Subcutaneous abdominal adipose tissue (tissue), 5 donors: ENCODE measurements around the gene NLRC5.

Experiments
- H3K27ac ChIP-seq: one replicate; pipeline ENCODE4 v1.7.0; 2013; ENCODE audit warnings: low read depth, mild to moderate bottlenecking, inconsistent platforms, low read length, moderate library complexity
- H3K27me3 ChIP-seq, 5 donors: one replicate each; pipeline ENCODE4 v1.7.0; 2013; ENCODE audit warnings: low read length in 5 of 5, inconsistent platforms in 1 of 5; ENCODE audit not compliant: control insufficient read depth in 5 of 5, insufficient read depth in 4 of 5
- H3K36me3 ChIP-seq, 5 donors: one replicate each; pipeline ENCODE4 v1.7.0; 2013; ENCODE audit warnings: low read length in 5 of 5; ENCODE audit not compliant: control insufficient read depth in 5 of 5, insufficient read depth in 5 of 5
- H3K4me1 ChIP-seq, 5 donors: one replicate each; pipeline ENCODE4 v1.7.0; 2013; ENCODE audit warnings: low read length in 5 of 5, mild to moderate bottlenecking in 3 of 5, moderate library complexity in 1 of 5; ENCODE audit not compliant: control insufficient read depth in 5 of 5, insufficient read depth in 5 of 5
- H3K4me3 ChIP-seq, 5 donors: one replicate each; pipeline ENCODE4 v1.7.0; 2013; ENCODE audit warnings: low read length in 5 of 5, low read depth in 1 of 5
- H3K9ac ChIP-seq, 5 donors: one replicate each; pipeline ENCODE4 v1.7.0; 2013; ENCODE audit warnings: low read length in 5 of 5, mild to moderate bottlenecking in 4 of 5, moderate library complexity in 3 of 5
- H3K9me3 ChIP-seq, 5 donors: one replicate each; pipeline ENCODE4 v1.7.0; 2013; ENCODE audit warnings: low read length in 5 of 5; ENCODE audit not compliant: control insufficient read depth in 5 of 5
- donor health status: healthy.
- donor health status: healthy.
- donor health status: healthy.
- donor health status: healthy.
- donor health status: healthy.

The NLRC5 gene

GRCh38 chr16:57051696-57052228, 62.4 kb downstream of the NLRC5 start:
- no peak overlapping the region for H3K9ac ChIP-seq
- H3K9me3 ChIP-seq = no peaks in the 10 kb centered on the region
- no peaks in the 10 kb centered on the region for H3K4me1 ChIP-seq
- peaks cover 3 to 77% (median 45%) of the 10 kb centered on the region in 5 donors for H3K36me3 ChIP-seq
- H3K27me3 ChIP-seq = no peaks in the 10 kb centered on the region
- no peak overlapping the region for H3K27ac ChIP-seq
- H3K4me3 ChIP-seq = no peak overlapping the region

- Histone ChIP-seq H3K9me3 (no peaks in the 10 kb centered on the region), H3K9ac (no peak overlapping the region), H3K27ac (no peak overlapping the region), H3K4me1 (no peaks in the 10 kb centered on the region), H3K27me3 (no peaks in the 10 kb centered on the region), H3K4me3 (no peak overlapping the region), H3K36me3 (peaks cover under 1 to 74% (median 42%) of the 10 kb centered on the region in 5 donors)
These were observed 63.8 kb downstream of the NLRC5 start for GRCh38 chr16:57053206-57053605.

- no peaks in the 10 kb centered on the region for H3K9me3 ChIP-seq
These were observed 65.0 kb downstream of the NLRC5 start for GRCh38 chr16:57054338-57054737.

GRCh38 chr16:57054771-57055170, 65.4 kb downstream of the NLRC5 start:
- Histone ChIP-seq H3K9me3 (no peaks in the 10 kb centered on the region), H3K27ac (no peak overlapping the region), H3K27me3 (no peaks in the 10 kb centered on the region), H3K4me3 (no peak overlapping the region), H3K4me1 (no peaks in the 10 kb centered on the region), H3K36me3 (peaks cover 0 to 78% (median 42%) of the 10 kb centered on the region in 5 donors), H3K9ac (no peak overlapping the region)

More at GRCh38 chr16:57054338-57054737, 65.0 kb downstream of the NLRC5 start:
- H3K4me3 ChIP-seq = no peak overlapping the region
- no peak overlapping the region for H3K27ac ChIP-seq
- H3K27me3 ChIP-seq = no peaks in the 10 kb centered on the region
- H3K36me3 ChIP-seq = peaks cover 0 to 75% (median 42%) of the 10 kb centered on the region in 5 donors
- no peaks in the 10 kb centered on the region for H3K4me1 ChIP-seq
- no peak overlapping the region for H3K9ac ChIP-seq

GRCh38 chr16:57055671-57056070, 66.3 kb downstream of the NLRC5 start:
- Histone ChIP-seq H3K4me3 (no peak overlapping the region), H3K36me3 (peaks cover 0 to 78% (median 47%) of the 10 kb centered on the region in 5 donors), H3K27me3 (no peaks in the 10 kb centered on the region), H3K9ac (no peak overlapping the region), H3K27ac (no peak overlapping the region), H3K9me3 (no peaks in the 10 kb centered on the region), H3K4me1 (peaks cover 0 to 7% (median 2%) of the 10 kb centered on the region in 5 donors)

- peaks cover 0 to 73% (median 36%) of the 10 kb centered on the region in 5 donors for H3K36me3 ChIP-seq
These were observed 69.0 kb downstream of the NLRC5 start for GRCh38 chr16:57058291-57058861.

GRCh38 chr16:57060323-57061083, 71.1 kb downstream of the NLRC5 start:
- H3K27ac ChIP-seq = no peak overlapping the region

More at GRCh38 chr16:57058291-57058861, 69.0 kb downstream of the NLRC5 start:
- no peak overlapping the region for H3K9ac ChIP-seq
- H3K9me3 ChIP-seq = no peaks in the 10 kb centered on the region
- peaks cover 8 to 19% (median 10%) of the 10 kb centered on the region in 5 donors for H3K4me1 ChIP-seq
- H3K27ac ChIP-seq = no peak overlapping the region
- no peaks in the 10 kb centered on the region for H3K27me3 ChIP-seq
- no peak overlapping the region for H3K4me3 ChIP-seq

GRCh38 chr16:57061084-57061905, 71.9 kb downstream of the NLRC5 start:
- peak overlapping the region; percentile 70 for H3K27ac ChIP-seq
- no peak overlapping the region for H3K4me3 ChIP-seq
- no peaks in the 10 kb centered on the region for H3K9me3 ChIP-seq
- peaks cover 8 to 19% (median 10%) of the 10 kb centered on the region in 5 donors for H3K4me1 ChIP-seq
- peaks cover 0 to 52% (median 23%) of the 10 kb centered on the region in 5 donors for H3K36me3 ChIP-seq
- peak overlapping the region in 2 of 5 donors; percentile 44 to 46 for H3K9ac ChIP-seq
- H3K27me3 ChIP-seq = no peaks in the 10 kb centered on the region

More at GRCh38 chr16:57060323-57061083, 71.1 kb downstream of the NLRC5 start:
- H3K4me3 ChIP-seq = no peak overlapping the region
- peaks cover 0 to 57% (median 30%) of the 10 kb centered on the region in 5 donors for H3K36me3 ChIP-seq
- peaks cover 8 to 19% (median 10%) of the 10 kb centered on the region in 5 donors for H3K4me1 ChIP-seq
- H3K27me3 ChIP-seq = no peaks in the 10 kb centered on the region
- H3K9me3 ChIP-seq = no peaks in the 10 kb centered on the region
- peak overlapping the region in 2 of 5 donors; percentile 44 to 58 for H3K9ac ChIP-seq

- Histone ChIP-seq H3K9ac (no peak overlapping the region), H3K36me3 (peaks cover 0 to 59% (median 26%) of the 10 kb centered on the region in 5 donors), H3K4me1 (peaks cover 8 to 19% (median 10%) of the 10 kb centered on the region in 5 donors), H3K27ac (peak overlapping the region; percentile 70), H3K9me3 (no peaks in the 10 kb centered on the region), H3K27me3 (no peaks in the 10 kb centered on the region), H3K4me3 (no peak overlapping the region)
These were observed 73.0 kb downstream of the NLRC5 start for GRCh38 chr16:57062329-57062728.
